OCI-LY1 (cell line): ENCODE data around the gene OR2V1.
"Not testable (repeated sequence)": the region's sequence is repeated elsewhere in the genome, so short reads cannot be mapped to it uniquely, and the experiment has no call there.

Experiments used
- H2AFZ ChIP-seq: fragments of 200-600 bp; sonication (generic), shearing (Covaris generic); 2 replicates; pipeline ENCODE4 v1.6.0; 2014; ENCODE audit warnings: antibody characterized with exemption, mild to moderate bottlenecking, low read length
- H3F3A ChIP-seq: fragments of 200-600 bp; sonication (generic), shearing (Covaris generic); 2 replicates; pipeline ENCODE4 v1.6.0; 2014; ENCODE audit warnings: mild to moderate bottlenecking, antibody characterized with exemption, low read length, moderate library complexity; ENCODE audit not compliant: insufficient read depth
- H3K27ac ChIP-seq: fragments of 200-600 bp; sonication (generic); 2 replicates; pipeline ENCODE4 v1.5.1; 2014; ENCODE audit warnings: low read length, mixed run types, mild to moderate bottlenecking, low read depth; ENCODE audit not compliant: poor library complexity, severe bottlenecking
- H3K27me3 ChIP-seq: fragments of 200-600 bp; sonication (generic); 2 replicates; pipeline ENCODE4 v1.6.0; 2014; ENCODE audit warnings: antibody characterized with exemption, mild to moderate bottlenecking, low read length, moderate library complexity; ENCODE audit not compliant: insufficient read depth
- H3K36me3 ChIP-seq: fragments of 200-600 bp; sonication (generic); 2 replicates; pipeline ENCODE4 v1.6.1; 2014; ENCODE audit warnings: mild to moderate bottlenecking, antibody characterized with exemption, low read length, moderate library complexity, mixed read lengths; ENCODE audit not compliant: insufficient read depth
- H3K4me1 ChIP-seq: fragments of 200-600 bp; sonication (generic); 2 replicates; pipeline ENCODE4 v1.5.1; 2014; ENCODE audit warnings: mild to moderate bottlenecking, low read length, moderate library complexity; ENCODE audit not compliant: insufficient read depth, severe bottlenecking
- H3K4me2 ChIP-seq: fragments of 200-600 bp; sonication (generic), shearing (Covaris generic); 2 replicates; pipeline ENCODE4 v1.6.1; 2014; ENCODE audit warnings: low read length
- H3K4me3 ChIP-seq: fragments of 200-600 bp; sonication (generic); 2 replicates; pipeline ENCODE4 v1.5.1; 2014; ENCODE audit warnings: low read length, low read depth, mild to moderate bottlenecking, mixed read lengths; ENCODE audit not compliant: poor library complexity, severe bottlenecking
- H3K79me2 ChIP-seq: fragments of 200-600 bp; shearing (Covaris generic); 2 replicates; pipeline ENCODE4 v1.6.1; 2016; ENCODE audit warnings: mixed run types, low read length, mixed read lengths; ENCODE audit not compliant: insufficient read depth
- H3K9ac ChIP-seq: fragments of 200-600 bp; sonication (generic), shearing (Covaris generic); 2 replicates; pipeline ENCODE4 v1.6.1; 2014; ENCODE audit warnings: mild to moderate bottlenecking, low read length, mixed read lengths
- H3K9me2 ChIP-seq: fragments of 200-600 bp; sonication (generic), shearing (Covaris generic); 2 replicates; pipeline ENCODE4 v1.6.1; 2014; ENCODE audit warnings: low read depth, mild to moderate bottlenecking, low read length, mixed read lengths
- H3K9me3 ChIP-seq: fragments of 200-600 bp; shearing (Covaris generic); 2 replicates; pipeline ENCODE4 v1.6.1; 2014; ENCODE audit warnings: low read length, mixed read lengths
- H4K20me1 ChIP-seq: fragments of 200-600 bp; sonication (generic), shearing (Covaris generic); 2 replicates; pipeline ENCODE4 v1.6.0; 2016; ENCODE audit warnings: mild to moderate bottlenecking, low read length; ENCODE audit not compliant: insufficient read depth
- CTCF ChIP-seq: fragments of 200-600 bp; sonication (generic), shearing (Covaris generic); IDR thresholded peaks from 2 replicates; pipeline ENCODE4 v1.5.1; 2017; ENCODE audit warnings: mild to moderate bottlenecking, antibody characterized with exemption, low read length, moderate library complexity, mixed read lengths
- EZH2 ChIP-seq: fragments of 200-600 bp; sonication (generic), shearing (Covaris generic); IDR thresholded peaks from 2 replicates; pipeline ENCODE4 v1.8.0; 2017; ENCODE audit warnings: borderline replicate concordance, mixed run types, mild to moderate bottlenecking, antibody characterized with exemption, low read length, moderate library complexity, mixed read lengths

OR2V1 gene

DNA sequence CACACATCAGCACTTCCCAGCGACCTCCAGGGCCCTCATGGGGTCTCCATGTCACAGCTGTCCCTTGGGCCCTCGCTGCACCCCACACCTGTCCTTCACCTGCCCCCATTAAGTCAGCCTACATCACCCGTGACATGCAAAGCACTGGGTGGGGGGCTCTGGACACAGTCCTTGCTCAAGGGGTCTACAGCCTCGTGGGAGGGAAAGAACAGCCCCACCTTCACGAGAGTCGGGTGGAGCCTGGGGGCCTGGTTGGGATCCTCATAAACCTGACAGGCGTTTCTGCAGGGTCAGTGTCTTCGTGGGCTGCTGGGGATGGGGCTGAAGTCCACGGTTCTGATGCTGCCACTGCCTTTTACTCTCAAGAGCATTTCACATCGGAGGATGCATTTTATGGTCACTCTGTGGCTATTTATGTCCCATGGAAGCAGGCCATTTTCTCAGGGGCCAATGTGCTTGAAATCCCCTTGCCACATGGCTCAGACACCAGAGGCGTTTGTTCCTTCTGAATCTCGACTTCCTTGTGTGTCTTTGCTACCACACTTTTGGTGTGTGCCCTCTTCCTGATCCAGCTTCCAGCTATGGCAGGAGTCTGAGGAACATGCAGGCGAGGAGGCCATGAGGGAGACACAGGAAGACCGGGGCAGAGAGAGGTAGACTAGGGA is at the start of gene OR2V1:
Gene OR2V1, minus strand, starts transcription at position 338 of the 665 bp plus-strand sequence. CDS start 5,865 bp downstream, outside the sequence.
- no peaks in the 10 kb centered on the region for H3K9me2 ChIP-seq
- no peak within 1 kb of the TSS for H3K27ac ChIP-seq
- no peaks in the 10 kb centered on the region; the same call in 1 of the 2 replicates for H3K27me3 ChIP-seq
- no peaks in the 10 kb centered on the region for H3K4me1 ChIP-seq
- H3K9ac ChIP-seq: no peak within 1 kb of the TSS
- no peak within 1 kb of the TSS for H2AFZ ChIP-seq
- H3F3A ChIP-seq: no peaks in the 10 kb centered on the region
- no peaks in the 10 kb centered on the region for H4K20me1 ChIP-seq
- TF ChIP-seq CTCF (no peak), EZH2 (no peak)
- no peak within 1 kb of the TSS for H3K4me3 ChIP-seq
- H3K4me2 ChIP-seq: no peak within 1 kb of the TSS
- no peaks in the 10 kb centered on the region for H3K9me3 ChIP-seq
- H3K79me2 ChIP-seq: no peaks in the 10 kb centered on the region
- H3K36me3 ChIP-seq: no peaks in the 10 kb centered on the region

GRCh38 chr5:181177559-181177958 is 46.6 kb upstream of the OR2V1 start:
- not testable (repeated sequence) for H2AFZ ChIP-seq, H3K9me3 ChIP-seq, H3K9me2 ChIP-seq, H3K4me3 ChIP-seq, H4K20me1 ChIP-seq, H3K9ac ChIP-seq, H3F3A ChIP-seq, H3K27me3 ChIP-seq, H3K36me3 ChIP-seq, H3K27ac ChIP-seq, H3K79me2 ChIP-seq, H3K4me2 ChIP-seq
- H3K4me1 ChIP-seq: peaks cover 13% of the 10 kb centered on the region

DNA sequence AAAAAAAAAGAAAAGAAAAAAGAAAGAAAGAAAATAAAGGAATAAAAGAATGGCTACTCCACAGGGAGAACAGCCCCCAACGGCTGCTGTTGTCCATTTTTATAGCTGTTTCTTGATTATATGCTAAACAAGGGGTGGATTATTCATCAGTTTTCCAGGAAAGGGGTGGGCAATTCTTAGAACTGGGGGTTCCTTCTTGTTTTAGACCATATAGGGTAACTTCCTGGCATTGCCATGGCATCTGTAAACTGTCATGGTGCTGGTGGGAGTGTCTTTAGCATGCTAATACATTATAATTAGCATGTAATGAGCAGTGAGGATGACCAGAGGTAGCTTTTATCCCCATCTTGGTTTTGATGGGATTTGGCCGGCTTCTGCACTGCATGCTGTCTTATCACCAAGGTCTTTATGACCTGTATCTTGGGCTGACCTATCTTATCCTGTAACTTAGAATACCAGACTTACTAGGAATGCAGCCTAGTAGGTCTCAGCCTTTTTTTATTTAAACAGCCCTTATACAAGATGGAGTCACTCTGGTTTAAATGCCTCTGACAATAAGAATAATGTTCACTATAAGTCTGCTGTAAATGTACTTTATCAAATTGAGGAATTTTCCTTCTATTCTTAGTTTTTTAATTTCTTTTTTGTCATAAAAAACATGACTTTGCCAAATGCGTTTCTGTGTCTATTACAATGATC is 45.4 kb upstream of the OR2V1 start:
- Histone ChIP-seq H3K4me3 (no peak overlapping the region), H3K9me3 (no peaks in the 10 kb centered on the region), H3K27ac (no peak overlapping the region), H3K79me2 (no peaks in the 10 kb centered on the region), H3K4me1 (peaks cover 19% of the 10 kb centered on the region), H3K27me3 (no peaks in the 10 kb centered on the region), H3K4me2 (no peak overlapping the region), H3K9me2 (no peaks in the 10 kb centered on the region), H2AFZ (no peak overlapping the region), H4K20me1 (no peaks in the 10 kb centered on the region), H3F3A (no peaks in the 10 kb centered on the region), H3K36me3 (no peaks in the 10 kb centered on the region), H3K9ac (no peak overlapping the region)
- TF ChIP-seq CTCF: no peak
- no peak for TF ChIP-seq EZH2
